ENCODE measurements around the gene LAMA1.

Gene LAMA1

GRCh38 chr18:7017013-7017412, 100.6 kb downstream of the LAMA1 start:
- TF ChIP-seq, protein P1, sequence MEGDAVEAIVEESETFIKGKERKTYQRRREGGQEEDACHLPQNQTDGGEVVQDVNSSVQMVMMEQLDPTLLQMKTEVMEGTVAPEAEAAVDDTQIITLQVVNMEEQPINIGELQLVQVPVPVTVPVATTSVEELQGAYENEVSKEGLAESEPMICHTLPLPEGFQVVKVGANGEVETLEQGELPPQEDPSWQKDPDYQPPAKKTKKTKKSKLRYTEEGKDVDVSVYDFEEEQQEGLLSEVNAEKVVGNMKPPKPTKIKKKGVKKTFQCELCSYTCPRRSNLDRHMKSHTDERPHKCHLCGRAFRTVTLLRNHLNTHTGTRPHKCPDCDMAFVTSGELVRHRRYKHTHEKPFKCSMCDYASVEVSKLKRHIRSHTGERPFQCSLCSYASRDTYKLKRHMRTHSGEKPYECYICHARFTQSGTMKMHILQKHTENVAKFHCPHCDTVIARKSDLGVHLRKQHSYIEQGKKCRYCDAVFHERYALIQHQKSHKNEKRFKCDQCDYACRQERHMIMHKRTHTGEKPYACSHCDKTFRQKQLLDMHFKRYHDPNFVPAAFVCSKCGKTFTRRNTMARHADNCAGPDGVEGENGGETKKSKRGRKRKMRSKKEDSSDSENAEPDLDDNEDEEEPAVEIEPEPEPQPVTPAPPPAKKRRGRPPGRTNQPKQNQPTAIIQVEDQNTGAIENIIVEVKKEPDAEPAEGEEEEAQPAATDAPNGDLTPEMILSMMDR (conservative IDR thresholded peaks at IDR 0.05) = no peak
- no peak overlapping the region for H3K27ac ChIP-seq

DNA sequence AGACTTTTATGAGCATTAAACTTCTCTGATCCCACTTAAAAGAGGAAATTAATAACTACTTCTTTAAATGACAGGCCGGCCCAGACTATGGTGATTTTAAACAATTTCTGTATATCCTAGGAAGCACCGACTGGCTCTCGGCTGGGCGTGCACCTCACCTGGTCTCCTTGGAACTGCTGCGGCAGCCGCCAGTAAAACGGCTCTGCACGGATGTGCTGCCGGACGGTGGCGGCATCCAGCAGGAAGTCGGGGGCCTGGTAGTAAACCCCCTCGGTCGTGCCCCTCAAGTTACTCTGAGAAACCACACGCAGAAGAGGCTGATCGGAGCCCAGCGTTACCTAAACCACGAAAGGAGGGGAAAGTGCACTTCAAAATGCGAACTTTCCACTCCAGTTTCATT, 106.5 kb downstream of the LAMA1 start:
- TF ChIP-seq, protein P1 (conservative IDR thresholded peaks at IDR 0.05) = no peak
- H3K27ac ChIP-seq = no peak overlapping the region

- peak overlapping the region; percentile 69 for H3K27ac ChIP-seq
- TF ChIP-seq, protein P1 (conservative IDR thresholded peaks at IDR 0.05) = no peak
Observed at GRCh38 chr18:7004009-7004408, 113.6 kb downstream of the LAMA1 start.

DNA sequence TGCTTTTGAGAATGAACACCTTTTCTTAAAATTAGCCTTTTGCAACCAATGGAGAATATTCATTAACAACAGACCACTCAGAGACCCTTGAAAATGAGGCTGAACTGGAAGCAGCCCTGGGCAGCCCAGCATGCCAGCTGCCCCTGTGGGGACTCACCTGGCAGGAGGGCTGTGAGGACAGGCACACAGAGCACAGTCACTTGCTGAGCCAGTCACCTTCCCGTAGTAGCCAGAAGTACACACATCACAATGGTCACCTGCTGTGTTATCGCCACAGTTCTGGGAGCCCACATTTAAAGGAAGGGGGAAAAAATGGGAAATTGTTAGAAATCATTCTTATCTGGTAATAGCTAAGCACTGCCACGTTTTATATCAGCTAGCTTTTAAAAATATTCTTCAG, 115.5 kb downstream of the LAMA1 start:
- H3K27ac ChIP-seq = no peak overlapping the region
- TF ChIP-seq, protein P1 (conservative IDR thresholded peaks at IDR 0.05) = no peak

- TF ChIP-seq, protein P1 (conservative IDR thresholded peaks at IDR 0.05) = peak; percentile 81
- 0 out of 2 replicates have a peak overlapping the region, but pooled peaks have one; percentile 11 for H3K27ac ChIP-seq
Observed at GRCh38 chr18:7000484-7001096, 117.0 kb downstream of the LAMA1 start.

GRCh38 chr18:6997808-6998207, 119.8 kb downstream of the LAMA1 start:
- no peak overlapping the region for H3K27ac ChIP-seq
- TF ChIP-seq, protein P1 (conservative IDR thresholded peaks at IDR 0.05) = no peak

- TF ChIP-seq, protein P1 (conservative IDR thresholded peaks at IDR 0.05) = no peak
- H3K27ac ChIP-seq = peak overlapping the region; percentile 79
Observed at GRCh38 chr18:6994771-6995430, 122.7 kb downstream of the LAMA1 start.
